Esophagus muscularis mucosa (tissue), 4 donors: ENCODE measurements around the gene RPRML.

ENCODE experiments used
- CTCF ChIP-seq, 3 experiments: fragments of 200-600 bp in 2 of 3; fragments of 450-650 bp in 1 of 3; sonication (generic) in 2 of 3; IDR thresholded peaks; one replicate each; pipeline ENCODE4 v1.5.1; 2017 to 2019; ENCODE audit warnings: antibody characterized with exemption in 3 of 3, mild to moderate bottlenecking in 2 of 3, moderate library complexity in 1 of 3
- EP300 ChIP-seq: sonication (generic); formaldehyde crosslinking; IDR thresholded peaks from one replicate; pipeline ENCODE4 v1.6.1; 2017; ENCODE audit warnings: antibody characterized with exemption
- POLR2A ChIP-seq: fragments of 450-650 bp; IDR thresholded peaks from one replicate; pipeline ENCODE4 v1.6.1; 2017; ENCODE audit warnings: antibody characterized with exemption, moderate library complexity, mild to moderate bottlenecking, low read depth

GRCh38 chr17:46947216-46947615 lies 31.8 kb downstream of the RPRML start:
- TF ChIP-seq CTCF (IDR thresholded peaks at IDR 0.05) (no peak), POLR2A (no peak), EP300 (no peak)
